HepG2 (cell line): Measurements from ENCODE around the gene ARPC1A. TPM values are rescaled to one million over a fixed set of nuclear protein-coding genes. Genes with fewer than 3 reads are reported as not detected.

ENCODE experiments used
- ARNT2 ChIP-seq: sonication (generic); formaldehyde crosslinking; IDR thresholded peaks from 2 replicates; pipeline ENCODE4 v1.8.0; 2022; ENCODE audit warnings: mild to moderate bottlenecking, low read depth, missing genetic modification reagents, moderate library complexity
- HNRNPL ChIP-seq: fragments of 200-400 bp; formaldehyde crosslinking; IDR thresholded peaks from 2 replicates; pipeline ENCODE4 v1.6.1; 2017; ENCODE audit warnings: mild to moderate bottlenecking, low read depth, low read length
- NFYB ChIP-seq: sonication (generic); formaldehyde crosslinking; IDR thresholded peaks from 2 replicates; pipeline ENCODE4 v1.4.0; 2020; ENCODE audit warnings: missing genetic modification reagents
- NKX3-1 ChIP-seq: sonication (generic); formaldehyde crosslinking; IDR thresholded peaks from 2 replicates; pipeline ENCODE4 v1.5.0; 2020; ENCODE audit warnings: missing genetic modification reagents
- NONO ChIP-seq, 2 experiments: fragments of 450-650 bp in 1 of 2; sonication (generic) in 1 of 2; formaldehyde crosslinking in 1 of 2; IDR thresholded peaks in 1 of 2; conservative IDR thresholded peaks in 1 of 2; 2 replicates each; pipeline versions ENCODE4 v1.6.1 to v1.8.0; 2017 to 2022; ENCODE audit warnings: mild to moderate bottlenecking in 1 of 2, missing genetic modification reagents in 1 of 2, moderate library complexity in 1 of 2
- SIN3B ChIP-seq: fragments of 150-350 bp; IDR thresholded peaks from 2 replicates; pipeline ENCODE4 v1.6.1; 2014; ENCODE audit warnings: low read length
- SP140L ChIP-seq: sonication (generic); formaldehyde crosslinking; IDR thresholded peaks from 2 replicates; pipeline ENCODE4 v1.4.0; 2020; ENCODE audit warnings: missing genetic modification reagents, borderline replicate concordance
- ZBTB38 ChIP-seq: sonication (generic); formaldehyde crosslinking; IDR thresholded peaks from 2 replicates; pipeline ENCODE4 v1.5.1; 2020; ENCODE audit warnings: mild to moderate bottlenecking, missing genetic modification reagents
- ZIK1 ChIP-seq: sonication (generic); formaldehyde crosslinking; IDR thresholded peaks from 2 replicates; pipeline ENCODE4 v1.5.0; 2020; ENCODE audit warnings: mild to moderate bottlenecking, low read depth, missing genetic modification reagents, borderline replicate concordance
- ZMYM3 ChIP-seq: sonication (generic); formaldehyde crosslinking; IDR thresholded peaks from 2 replicates; pipeline ENCODE4 v1.5.1; 2020; ENCODE audit warnings: mild to moderate bottlenecking, missing genetic modification reagents
- ZNF329 ChIP-seq: sonication (generic); formaldehyde crosslinking; IDR thresholded peaks from 2 replicates; pipeline ENCODE4 v1.9.0; 2021; ENCODE audit warnings: low read depth, mild to moderate bottlenecking, missing genetic modification reagents
- ZNF451 ChIP-seq: sonication (generic); formaldehyde crosslinking; IDR thresholded peaks from 2 replicates; pipeline ENCODE4 v1.5.0; 2020; ENCODE audit warnings: mild to moderate bottlenecking, missing genetic modification reagents
- ZNF510 ChIP-seq: sonication (generic); formaldehyde crosslinking; IDR thresholded peaks from 2 replicates; pipeline ENCODE4 v1.4.0; 2020; ENCODE audit warnings: low read depth, mild to moderate bottlenecking, missing genetic modification reagents
- ZNF530 ChIP-seq: sonication (generic); formaldehyde crosslinking; IDR thresholded peaks from 2 replicates; pipeline ENCODE4 v1.5.0; 2020; ENCODE audit warnings: low read depth, mild to moderate bottlenecking, missing genetic modification reagents
- ZNF572 ChIP-seq: sonication (generic); formaldehyde crosslinking; IDR thresholded peaks from 2 replicates; pipeline ENCODE4 v1.5.1; 2020; ENCODE audit warnings: mild to moderate bottlenecking, missing genetic modification reagents
- ZNF674 ChIP-seq: sonication (generic); formaldehyde crosslinking; IDR thresholded peaks from 2 replicates; pipeline ENCODE4 v1.5.0; 2020; ENCODE audit warnings: low read depth, mild to moderate bottlenecking, missing genetic modification reagents
- ZNF883 ChIP-seq: sonication (generic); formaldehyde crosslinking; IDR thresholded peaks from 2 replicates; pipeline ENCODE4 v1.5.1; 2020; ENCODE audit warnings: mild to moderate bottlenecking, missing genetic modification reagents; ENCODE audit errors: not compliant biosample characterization
- polyA plus RNA-seq, 8 experiments: library from polyadenylated mRNA; depleted of rRNA in 3 of 8; stranded (reverse) in 7 of 8; unstranded in 1 of 8; fragments of >200 nt; fragmentation: Illumina TruSeq in 4 of 8; extraction: Trizol in 4 of 8; gene quantifications; 2 replicates each; pipeline versions ENCODE4 v1.2.1 to v1.2.3, GENCODE V29; 2011 to 2016; ENCODE audit warnings: low read depth in 4 of 8, missing spikeins in 1 of 8, mixed read lengths in 1 of 8; ENCODE audit not compliant: insufficient read depth in 1 of 8
- total RNA-seq, 5 experiments: library from RNA; depleted of rRNA; stranded (reverse); fragments of >200 nt; fragmentation: Illumina TruSeq; extraction: Trizol; gene quantifications; 2 replicates each; pipeline ENCODE4 v1.2.3, GENCODE V29; 2016; ENCODE audit warnings: low read depth in 1 of 5
- TF ChIP-seq, protein P1 (sequence below): sonication (generic); formaldehyde crosslinking; IDR thresholded peaks from 2 replicates; pipeline ENCODE4 v1.9.0; 2021; ENCODE audit warnings: missing genetic modification reagents, mild to moderate bottlenecking, borderline replicate concordance
- TF ChIP-seq, protein P2 (sequence below): fragments of 450-650 bp; IDR thresholded peaks from 2 replicates; pipeline ENCODE4 v1.6.1; 2017
- TF ChIP-seq, protein P3 (sequence below): IDR thresholded peaks from 2 replicates; pipeline ENCODE4 v1.4.0; 2020; ENCODE audit warnings: mild to moderate bottlenecking, missing genetic modification reagents

Gene ARPC1A
- total and polyA plus RNA-seq, 2 of the 13 experiments (the other 11 are each of a cell fraction or from before 2014, with no cell fraction given), result 44.3 to 88.5 TPM

DNA sequence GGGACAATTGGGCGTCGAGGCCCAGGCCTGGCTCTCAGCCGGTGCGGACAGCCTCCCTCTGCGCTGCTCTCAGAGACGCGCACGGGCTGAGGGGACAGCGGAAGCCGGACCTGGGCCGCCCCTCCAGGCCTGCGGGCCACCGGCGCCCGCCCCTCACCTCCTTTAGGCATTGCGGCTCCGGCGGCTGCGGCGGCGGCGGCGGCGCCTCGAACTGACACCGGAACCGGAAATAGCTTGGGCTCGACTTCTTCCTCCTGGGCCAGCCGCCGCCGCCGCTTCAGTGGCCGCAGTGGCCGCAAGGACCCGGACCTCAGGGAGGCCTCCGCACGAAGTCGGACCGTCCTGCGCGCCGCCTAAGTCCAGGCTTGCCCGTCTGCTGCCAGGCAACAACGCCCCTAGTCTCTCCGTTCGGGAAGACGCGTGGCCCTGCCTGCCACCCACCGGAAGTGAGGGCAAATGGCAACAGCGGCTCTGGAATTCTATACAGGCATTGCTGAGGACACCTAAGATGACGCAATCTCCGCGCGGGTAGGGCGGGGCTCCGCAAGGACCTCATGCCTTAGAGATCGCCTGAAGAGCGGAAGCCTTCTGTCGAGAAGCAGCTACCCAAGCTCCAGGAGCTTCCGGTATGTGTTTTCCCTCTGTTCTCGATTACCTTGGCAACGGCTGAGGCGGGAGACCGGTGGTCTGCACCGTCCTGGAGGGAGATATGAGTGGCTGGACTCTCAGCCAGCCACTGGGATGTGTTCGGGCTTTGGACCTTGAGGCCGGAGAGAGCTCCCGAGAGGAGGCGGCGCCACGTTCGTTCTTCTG, 82.9 kb downstream of the ARPC1A start, which contains the start of the genes BUD31 and PDAP1 (continued):
- TF ChIP-seq ZNF883 (CRISPR knock-in tag) (peak; percentile 90), NONO (IDR thresholded peaks at IDR 0.05) (no peak), NONO (CRISPR knock-in tag; conservative IDR thresholded peaks at IDR 0.05) (peak; percentile 94), NKX3-1 (CRISPR knock-in tag) (peak; percentile 71; the same call in 1 of the 2 replicates), NFYB (CRISPR knock-in tag) (peak; percentile 41; the same call in 1 of the 2 replicates), ZNF530 (CRISPR knock-in tag) (no peak), SP140L (CRISPR knock-in tag) (peak; percentile 58; the same call in 1 of the 2 replicates), ZNF572 (peak; percentile 98), ZNF510 (CRISPR knock-in tag) (peak; percentile 69; the same call in 1 of the 2 replicates), SIN3B (no peak; the same call in 1 of the 2 replicates), ZNF329 (CRISPR knock-in tag) (0 out of 2 replicates have a peak, but pooled peaks have one; percentile 59), ZNF674 (CRISPR knock-in tag) (no peak), ZMYM3 (CRISPR knock-in tag) (no peak), ZBTB38 (CRISPR knock-in tag) (peak; percentile 68; the same call in 1 of the 2 replicates), ZNF451 (CRISPR knock-in tag) (0 out of 2 replicates have a peak, but pooled peaks have one; percentile 40), ARNT2 (CRISPR knock-in tag) (peak; percentile 75; the same call in 1 of the 2 replicates), HNRNPL (0 out of 2 replicates have a peak, but pooled peaks have one; percentile 58), ZIK1 (CRISPR knock-in tag) (peak; percentile 87; the same call in 1 of the 2 replicates)
- TF ChIP-seq, protein P1, sequence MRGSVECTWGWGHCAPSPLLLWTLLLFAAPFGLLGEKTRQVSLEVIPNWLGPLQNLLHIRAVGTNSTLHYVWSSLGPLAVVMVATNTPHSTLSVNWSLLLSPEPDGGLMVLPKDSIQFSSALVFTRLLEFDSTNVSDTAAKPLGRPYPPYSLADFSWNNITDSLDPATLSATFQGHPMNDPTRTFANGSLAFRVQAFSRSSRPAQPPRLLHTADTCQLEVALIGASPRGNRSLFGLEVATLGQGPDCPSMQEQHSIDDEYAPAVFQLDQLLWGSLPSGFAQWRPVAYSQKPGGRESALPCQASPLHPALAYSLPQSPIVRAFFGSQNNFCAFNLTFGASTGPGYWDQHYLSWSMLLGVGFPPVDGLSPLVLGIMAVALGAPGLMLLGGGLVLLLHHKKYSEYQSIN (CRISPR knock-in tag), result no peak
- TF ChIP-seq, protein P2, sequence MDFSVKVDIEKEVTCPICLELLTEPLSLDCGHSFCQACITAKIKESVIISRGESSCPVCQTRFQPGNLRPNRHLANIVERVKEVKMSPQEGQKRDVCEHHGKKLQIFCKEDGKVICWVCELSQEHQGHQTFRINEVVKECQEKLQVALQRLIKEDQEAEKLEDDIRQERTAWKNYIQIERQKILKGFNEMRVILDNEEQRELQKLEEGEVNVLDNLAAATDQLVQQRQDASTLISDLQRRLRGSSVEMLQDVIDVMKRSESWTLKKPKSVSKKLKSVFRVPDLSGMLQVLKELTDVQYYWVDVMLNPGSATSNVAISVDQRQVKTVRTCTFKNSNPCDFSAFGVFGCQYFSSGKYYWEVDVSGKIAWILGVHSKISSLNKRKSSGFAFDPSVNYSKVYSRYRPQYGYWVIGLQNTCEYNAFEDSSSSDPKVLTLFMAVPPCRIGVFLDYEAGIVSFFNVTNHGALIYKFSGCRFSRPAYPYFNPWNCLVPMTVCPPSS, result no peak
- TF ChIP-seq, protein P3, sequence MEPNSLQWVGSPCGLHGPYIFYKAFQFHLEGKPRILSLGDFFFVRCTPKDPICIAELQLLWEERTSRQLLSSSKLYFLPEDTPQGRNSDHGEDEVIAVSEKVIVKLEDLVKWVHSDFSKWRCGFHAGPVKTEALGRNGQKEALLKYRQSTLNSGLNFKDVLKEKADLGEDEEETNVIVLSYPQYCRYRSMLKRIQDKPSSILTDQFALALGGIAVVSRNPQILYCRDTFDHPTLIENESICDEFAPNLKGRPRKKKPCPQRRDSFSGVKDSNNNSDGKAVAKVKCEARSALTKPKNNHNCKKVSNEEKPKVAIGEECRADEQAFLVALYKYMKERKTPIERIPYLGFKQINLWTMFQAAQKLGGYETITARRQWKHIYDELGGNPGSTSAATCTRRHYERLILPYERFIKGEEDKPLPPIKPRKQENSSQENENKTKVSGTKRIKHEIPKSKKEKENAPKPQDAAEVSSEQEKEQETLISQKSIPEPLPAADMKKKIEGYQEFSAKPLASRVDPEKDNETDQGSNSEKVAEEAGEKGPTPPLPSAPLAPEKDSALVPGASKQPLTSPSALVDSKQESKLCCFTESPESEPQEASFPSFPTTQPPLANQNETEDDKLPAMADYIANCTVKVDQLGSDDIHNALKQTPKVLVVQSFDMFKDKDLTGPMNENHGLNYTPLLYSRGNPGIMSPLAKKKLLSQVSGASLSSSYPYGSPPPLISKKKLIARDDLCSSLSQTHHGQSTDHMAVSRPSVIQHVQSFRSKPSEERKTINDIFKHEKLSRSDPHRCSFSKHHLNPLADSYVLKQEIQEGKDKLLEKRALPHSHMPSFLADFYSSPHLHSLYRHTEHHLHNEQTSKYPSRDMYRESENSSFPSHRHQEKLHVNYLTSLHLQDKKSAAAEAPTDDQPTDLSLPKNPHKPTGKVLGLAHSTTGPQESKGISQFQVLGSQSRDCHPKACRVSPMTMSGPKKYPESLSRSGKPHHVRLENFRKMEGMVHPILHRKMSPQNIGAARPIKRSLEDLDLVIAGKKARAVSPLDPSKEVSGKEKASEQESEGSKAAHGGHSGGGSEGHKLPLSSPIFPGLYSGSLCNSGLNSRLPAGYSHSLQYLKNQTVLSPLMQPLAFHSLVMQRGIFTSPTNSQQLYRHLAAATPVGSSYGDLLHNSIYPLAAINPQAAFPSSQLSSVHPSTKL, result peak; percentile 50
